WTC11 (cell line): ENCODE data around the gene ZCWPW1. TPM values are rescaled to one million over a fixed set of nuclear protein-coding genes. Genes with fewer than 3 reads are reported as not detected.

Experiments used
- ATAC-seq: fragments of 200-7000 bp; cut with Tn5 transposase; 2 replicates; pipeline ENCODE4 v1.10.0; 2021; ENCODE audit warnings: mild to moderate bottlenecking, moderate library complexity
- CTCF ChIA-PET: fragments of 300-600 bp; sonication (Branson Sonifier 250); formaldehyde crosslinking; loops from one replicate; lab custom pipeline; 2021; ENCODE audit warnings: antibody characterized with exemption; lab: Charles Lee
- POLR2A ChIA-PET: fragments of 350-600 bp; sonication (Branson Sonifier 250); formaldehyde crosslinking; loops from one replicate; lab custom pipeline; 2021; ENCODE audit warnings: antibody characterized with exemption; lab: Charles Lee
- DNase-seq: peaks from one replicate; pipeline ENCODE4 v3.0.0; 2021; ENCODE audit warnings: low spot score
- H3K27ac Mint-ChIP-seq: 2 replicates; pipeline ENCODE4 v1.8.0; 2021; ENCODE audit warnings: mixed read lengths
- H3K27me3 Mint-ChIP-seq: 2 replicates; pipeline ENCODE4 v1.8.0; 2021; ENCODE audit warnings: low read depth, mild to moderate bottlenecking, moderate library complexity, mixed read lengths
- H3K36me3 Mint-ChIP-seq: 2 replicates; pipeline ENCODE4 v1.8.0; 2021; ENCODE audit warnings: mixed read lengths
- H3K4me1 Mint-ChIP-seq: 2 replicates; pipeline ENCODE4 v1.8.0; 2022; ENCODE audit warnings: mixed read lengths
- H3K4me3 Mint-ChIP-seq: 2 replicates; pipeline ENCODE4 v1.8.0; 2021; ENCODE audit warnings: mild to moderate bottlenecking, moderate library complexity, mixed read lengths
- H3K9me3 Mint-ChIP-seq: 2 replicates; pipeline ENCODE4 v1.8.0; 2021; ENCODE audit warnings: mixed read lengths
- AFF4 ChIP-seq: sonication (generic); formaldehyde crosslinking; IDR thresholded peaks from 2 replicates; pipeline ENCODE4 v1.8.1; 2023; ENCODE audit warnings: mild to moderate bottlenecking, missing genetic modification reagents, borderline replicate concordance
- ATF2 ChIP-seq: sonication (generic); formaldehyde crosslinking; IDR thresholded peaks from 2 replicates; pipeline ENCODE4 v1.8.1; 2022; ENCODE audit warnings: low read depth, missing genetic modification reagents, borderline replicate concordance
- CBFB ChIP-seq: sonication (generic); formaldehyde crosslinking; IDR thresholded peaks from 2 replicates; pipeline ENCODE4 v1.8.1; 2022; ENCODE audit warnings: mild to moderate bottlenecking, low read depth, missing genetic modification reagents
- CDX4 ChIP-seq: fragments of 250-450 bp; sonication (Bioruptor Pico); IDR thresholded peaks from 2 replicates; pipeline ENCODE4 v1.9.0; 2021; ENCODE audit warnings: moderate library complexity, mild to moderate bottlenecking, inconsistent platforms, borderline replicate concordance
- E2F4 ChIP-seq: sonication (generic); formaldehyde crosslinking; IDR thresholded peaks from 2 replicates; pipeline ENCODE4 v1.8.1; 2022; ENCODE audit warnings: low read depth, mild to moderate bottlenecking, moderate library complexity, missing genetic modification reagents, borderline replicate concordance
- EMX1 ChIP-seq: fragments of 250-450 bp; sonication (Bioruptor Pico); IDR thresholded peaks from 2 replicates; pipeline ENCODE4 v1.8.0; 2021; ENCODE audit warnings: mild to moderate bottlenecking
- ESRRA ChIP-seq: sonication (generic); formaldehyde crosslinking; IDR thresholded peaks from 2 replicates; pipeline ENCODE4 v1.8.1; 2022; ENCODE audit warnings: mild to moderate bottlenecking, missing genetic modification reagents, borderline replicate concordance
- FOXJ3 ChIP-seq: sonication (generic); formaldehyde crosslinking; IDR thresholded peaks from 2 replicates; pipeline ENCODE4 v1.9.0; 2021; ENCODE audit warnings: missing genetic modification reagents, mild to moderate bottlenecking, borderline replicate concordance
- HMGA2 ChIP-seq: fragments of 250-450 bp; sonication (Bioruptor Pico); IDR thresholded peaks from 2 replicates; pipeline ENCODE4 v1.4.0; 2021; ENCODE audit warnings: mild to moderate bottlenecking, moderate library complexity
- MAX ChIP-seq: sonication (generic); formaldehyde crosslinking; IDR thresholded peaks from 2 replicates; pipeline ENCODE4 v1.8.0; 2022; ENCODE audit warnings: mild to moderate bottlenecking, missing genetic modification reagents
- MYBL2 ChIP-seq: sonication (generic); formaldehyde crosslinking; IDR thresholded peaks from 2 replicates; pipeline ENCODE4 v1.8.1; 2023; ENCODE audit warnings: mild to moderate bottlenecking, moderate library complexity, missing genetic modification reagents
- NFATC4 ChIP-seq: fragments of 250-450 bp; sonication (Bioruptor Pico); IDR thresholded peaks from 2 replicates; pipeline ENCODE4 v1.9.0; 2021; ENCODE audit warnings: mild to moderate bottlenecking
- NR1H2 ChIP-seq: sonication (generic); formaldehyde crosslinking; IDR thresholded peaks from 2 replicates; pipeline ENCODE4 v1.9.0; 2021; ENCODE audit warnings: mild to moderate bottlenecking, moderate library complexity, missing genetic modification reagents
- NR2C2 ChIP-seq: sonication (generic); formaldehyde crosslinking; IDR thresholded peaks from 2 replicates; pipeline ENCODE4 v1.8.0; 2022; ENCODE audit warnings: mild to moderate bottlenecking, missing genetic modification reagents
- RELA ChIP-seq: sonication (generic); formaldehyde crosslinking; IDR thresholded peaks from 2 replicates; pipeline ENCODE4 v1.8.1; 2022; ENCODE audit warnings: missing genetic modification reagents, mild to moderate bottlenecking, borderline replicate concordance
- TCF7 ChIP-seq: sonication (generic); formaldehyde crosslinking; IDR thresholded peaks from 2 replicates; pipeline ENCODE4 v1.8.0; 2022; ENCODE audit warnings: mild to moderate bottlenecking, low read depth, missing genetic modification reagents, moderate library complexity
- TEAD1 ChIP-seq: sonication (generic); formaldehyde crosslinking; IDR thresholded peaks from 2 replicates; pipeline ENCODE4 v1.8.0; 2022; ENCODE audit warnings: mild to moderate bottlenecking, missing genetic modification reagents
- TP53 ChIP-seq: sonication (generic); formaldehyde crosslinking; IDR thresholded peaks from 2 replicates; pipeline ENCODE4 v1.8.1; 2023; ENCODE audit warnings: mild to moderate bottlenecking, missing genetic modification reagents
- ZBTB21 ChIP-seq: sonication (generic); formaldehyde crosslinking; IDR thresholded peaks from 2 replicates; pipeline ENCODE4 v1.8.1; 2023; ENCODE audit warnings: mild to moderate bottlenecking, missing genetic modification reagents, borderline replicate concordance
- ZMAT4 ChIP-seq: fragments of 250-450 bp; sonication (Bioruptor Pico); IDR thresholded peaks from 2 replicates; pipeline ENCODE4 v1.9.0; 2021; ENCODE audit warnings: mild to moderate bottlenecking
- ZNF121 ChIP-seq: sonication (generic); formaldehyde crosslinking; IDR thresholded peaks from 2 replicates; pipeline ENCODE4 v1.8.0; 2023; ENCODE audit warnings: missing genetic modification reagents
- ZNF138 ChIP-seq: sonication (generic); formaldehyde crosslinking; conservative IDR thresholded peaks from 2 replicates; pipeline ENCODE4 v1.8.1; 2022; ENCODE audit warnings: mild to moderate bottlenecking, moderate library complexity, missing genetic modification reagents
- ZNF416 ChIP-seq: fragments of 250-450 bp; sonication (Bioruptor Pico); IDR thresholded peaks from 2 replicates; pipeline ENCODE4 v1.9.0; 2021; ENCODE audit warnings: mild to moderate bottlenecking, inconsistent platforms
- ZNF425 ChIP-seq: fragments of 250-450 bp; sonication (Bioruptor Pico); conservative IDR thresholded peaks from 2 replicates; pipeline ENCODE4 v1.9.0; 2021; ENCODE audit warnings: mild to moderate bottlenecking
- ZNF512 ChIP-seq: sonication (generic); formaldehyde crosslinking; IDR thresholded peaks from 2 replicates; pipeline ENCODE4 v1.8.1; 2022; ENCODE audit warnings: missing genetic modification reagents, borderline replicate concordance
- total RNA-seq: library from RNA; stranded (reverse); gene quantifications from 3 replicates; pipeline ENCODE4 v1.2.3, GENCODE V29; 2021

ZCWPW1 gene
- total RNA-seq, 1 experiment from 2014 or later = 1.4 TPM

- DNase-seq = peak; percentile 47
- Mint-ChIP-seq H3K9me3 (no peaks in the 10 kb centered on the region), H3K27ac (no peak overlapping the region), H3K4me3 (no peak overlapping the region), H3K4me1 (peaks cover 10% of the 10 kb centered on the region), H3K27me3 (no peaks in the 10 kb centered on the region; the same call in 1 of the 2 replicates), H3K36me3 (no peaks in the 10 kb centered on the region)
- POLR2A ChIA-PET = no interaction called here
- TF ChIP-seq EMX1 (CRISPR knock-in tag) (no peak), ZBTB21 (CRISPR knock-in tag) (no peak), E2F4 (CRISPR knock-in tag) (no peak), RELA (no peak), ESRRA (CRISPR knock-in tag) (no peak), NR1H2 (CRISPR knock-in tag) (no peak), MYBL2 (CRISPR knock-in tag) (no peak), MAX (CRISPR knock-in tag) (no peak), ZNF425 (no peak), TCF7 (no peak), NFATC4 (CRISPR knock-in tag) (no peak), ZMAT4 (CRISPR knock-in tag) (no peak), HMGA2 (no peak), ATF2 (CRISPR knock-in tag) (no peak), ZNF121 (no peak), ZNF512 (CRISPR knock-in tag) (no peak)
- CTCF ChIA-PET = interaction anchor here (0.7 to 4.2 kb wide), 21 partner anchors 9 to 249 kb away, joined by 3 to 46 read pairs (median 7); partner anchors contain the start of genes FBXO24, LRCH4, MEPCE and POP7
- ATAC-seq = peak; percentile 73
Measured at GRCh38 chr7:100456562-100456961, 28.1 kb upstream of the ZCWPW1 start.

GRCh38 chr7:100455206-100455605, 26.7 kb upstream of the ZCWPW1 start:
- ATAC-seq (no peak), DNase-seq (no peak)
- Mint-ChIP-seq H3K4me3 (no peak overlapping the region), H3K27ac (no peak overlapping the region; the same call in 1 of the 2 replicates), H3K27me3 (no peaks in the 10 kb centered on the region; the same call in 1 of the 2 replicates), H3K36me3 (no peaks in the 10 kb centered on the region), H3K9me3 (no peaks in the 10 kb centered on the region), H3K4me1 (peaks cover 10% of the 10 kb centered on the region)
- ChIA-PET CTCF (interaction anchor here (0.6 to 4.2 kb wide), 33 partner anchors 9 to 853 kb away, joined by 3 to 46 read pairs (median 4); partner anchors contain the start of genes FBXO24, LAMTOR4, LRCH4 and MEPCE), POLR2A (interaction anchor here (0.6 to 1.1 kb wide), 4 partner anchors 24 to 149 kb away, joined by 3 to 9 read pairs (median 6); partner anchors contain the start of genes FBXO24 and LRCH4)
- TF ChIP-seq ZNF121 (no peak), TEAD1 (CRISPR knock-in tag) (no peak), NR2C2 (no peak), ZNF138 (no peak), AFF4 (CRISPR knock-in tag) (no peak), CDX4 (CRISPR knock-in tag) (no peak), TP53 (CRISPR knock-in tag) (no peak), FOXJ3 (CRISPR knock-in tag) (no peak), ZNF416 (CRISPR knock-in tag) (no peak), CBFB (CRISPR knock-in tag) (no peak)
